Ovary (tissue), 9 donors: ENCODE measurements around the gene TSPAN3. TPM values are rescaled to one million over a fixed set of nuclear protein-coding genes. Genes with fewer than 3 reads are reported as not detected.

Experiments
- DNase-seq, 5 donors: peaks; one replicate each; pipeline ENCODE4 v3.0.0-alpha.2; 2019 to 2020
- H3K27ac ChIP-seq, 2 donors: fragments of 200-600 bp; one replicate each; pipeline versions ENCODE4 v1.5.1 to v1.8.0; 2019 to 2022
- H3K27me3 ChIP-seq: fragments of 200-600 bp; one replicate; pipeline ENCODE4 v1.8.0; 2022
- H3K36me3 ChIP-seq: fragments of 200-600 bp; sonication (generic); one replicate; pipeline ENCODE4 v1.5.1; 2019
- H3K4me1 ChIP-seq: one replicate; pipeline ENCODE4 v1.8.1; 2013; ENCODE audit warnings: mild to moderate bottlenecking, moderate library complexity; ENCODE audit not compliant: insufficient read depth
- H3K4me3 ChIP-seq: fragments of 200-600 bp; sonication (generic); one replicate; pipeline ENCODE4 v1.5.1; 2017
- H3K9me3 ChIP-seq, 2 donors: fragments of 200-600 bp in 1 of 2; sonication (generic) in 1 of 2; one replicate each; pipeline versions ENCODE4 v1.5.1 to v1.8.1; 2013 to 2019; ENCODE audit warnings: mild to moderate bottlenecking in 1 of 2, moderate library complexity in 1 of 2
- EP300 ChIP-seq: sonication (generic); formaldehyde crosslinking; IDR thresholded peaks from one replicate; pipeline ENCODE4 v1.6.1; 2017; ENCODE audit warnings: antibody characterized with exemption
- POLR2A ChIP-seq: fragments of 450-650 bp; IDR thresholded peaks from one replicate; pipeline ENCODE4 v1.6.1; 2017; ENCODE audit warnings: antibody characterized with exemption, mild to moderate bottlenecking, moderate library complexity
- WGBS, 3 donors: extraction: QIAGEN DNeasy Blood & Tissue Kit in 1 of 3; methylation state at CpG; one replicate each; pipeline versions ENCODE4 v1.1.5 to v1.1.7; 2013 to 2017; 5-methylcytosine and 5-hydroxymethylcytosine counted together
- intact Hi-C, 4 donors: fragments of 100-400 bp; cut with DNase I; formaldehyde crosslinking; loops; one replicate each; pipeline versions ENCODE4 v1.11.0 to v1.15.1; 2022 to 2023
- polyA plus RNA-seq, 2 donors: library from polyadenylated mRNA; stranded (reverse); fragments of 200-250 nt in 1 of 2; fragments of 350-450 nt in 1 of 2; fragmentation: Illumina TruSeq in 1 of 2; extraction: RNeasy Lipid Tissue Mini Kit (QIAGEN cat#74804) in 1 of 2; gene quantifications; one replicate each; pipeline ENCODE4 v1.2.3, GENCODE V29; 2013 to 2014
- total RNA-seq, 7 donors: library from RNA; depleted of rRNA in 2 of 7; stranded (reverse); fragments of >200 nt in 2 of 7; fragmentation: NEBNext Ultra II Directional in 3 of 7; extraction: Animal tissue kit (Norgen Biotek cat#: 25700) in 3 of 7; gene quantifications; one replicate each; pipeline versions ENCODE4 v1.1.0 to v1.2.4, GENCODE V29; 2016 to 2023
- TF ChIP-seq, protein P1 (sequence below), 3 donors: fragments of 450-650 bp in 2 of 3; fragments of 200-600 bp in 1 of 3; IDR thresholded peaks; one replicate each; pipeline versions ENCODE4 v1.5.1 to v1.8.0; 2016 to 2022; ENCODE audit warnings: antibody characterized with exemption in 3 of 3, mild to moderate bottlenecking in 1 of 3
- donor health status: DM: no; HTN: no; CAD: no; lungs with moderate emphysema.
- donor health status: DM: no; HTN: no; CAD: no.
- donor health status: Bipolar disorder and iron deficiency.
- donor health status: DM: yes; HTN: yes; CAD: no.
- donor health status: DM: no; HTN: no; CAD: no.
- donor health status: DM: yes; HTN: yes; CAD: no.

TSPAN3 gene
- total and polyA plus RNA-seq, 9 donors = 140 to 266 (median 196) TPM

DNA sequence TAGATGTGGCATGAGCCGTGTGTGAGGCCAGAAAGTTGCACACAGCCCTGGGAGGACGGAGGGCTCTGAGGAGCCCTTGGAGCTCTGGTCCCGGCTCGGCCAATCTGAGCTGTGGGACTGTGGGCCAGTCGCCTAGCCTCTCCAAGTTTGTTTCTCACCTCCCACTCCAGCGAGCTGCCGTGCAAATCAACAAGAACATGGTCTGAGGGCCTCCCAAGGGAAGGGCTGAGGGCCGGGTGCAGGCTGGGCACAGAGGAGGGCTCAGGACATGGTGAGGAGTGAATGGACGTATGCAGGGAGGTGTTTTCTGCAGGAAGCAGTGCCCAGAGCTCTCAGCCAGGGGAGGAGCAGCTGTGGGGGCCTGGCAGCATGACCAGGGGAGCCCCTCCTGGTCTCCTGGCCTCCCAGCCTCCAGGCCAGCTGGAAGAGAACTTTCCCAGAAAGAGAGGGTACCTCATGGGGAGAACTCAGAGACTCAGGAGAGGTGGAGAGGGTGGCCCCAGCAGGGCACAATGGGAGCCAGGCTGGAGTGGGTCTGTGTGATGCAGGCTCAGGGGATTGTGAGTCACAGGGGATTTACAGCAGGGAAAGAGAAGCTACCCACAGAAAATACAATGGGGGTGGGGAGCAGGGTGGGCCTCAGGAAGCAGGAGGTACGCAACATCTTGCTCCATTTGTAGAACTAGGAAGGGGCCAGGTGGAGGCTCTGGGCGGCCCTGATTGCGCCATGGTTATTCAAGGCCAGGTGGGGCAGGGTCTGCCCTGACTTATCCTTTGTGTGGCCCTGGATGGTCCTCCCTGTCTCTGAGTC is 51.2 kb downstream of the TSPAN3 start:
- no peak for DNase-seq
- intact Hi-C loops = loop anchor here in 1 of 4 donors (10.0 kb wide), 1 partner anchor 525 kb away; no protein-coding TSS in a partner anchor
- H3K27ac ChIP-seq = no peak overlapping the region
- peaks cover 2% of the 10 kb centered on the region for H3K4me1 ChIP-seq
- H3K36me3 ChIP-seq = no peaks in the 10 kb centered on the region
- no peaks in the 10 kb centered on the region for H3K9me3 ChIP-seq
- TF ChIP-seq, protein P1, sequence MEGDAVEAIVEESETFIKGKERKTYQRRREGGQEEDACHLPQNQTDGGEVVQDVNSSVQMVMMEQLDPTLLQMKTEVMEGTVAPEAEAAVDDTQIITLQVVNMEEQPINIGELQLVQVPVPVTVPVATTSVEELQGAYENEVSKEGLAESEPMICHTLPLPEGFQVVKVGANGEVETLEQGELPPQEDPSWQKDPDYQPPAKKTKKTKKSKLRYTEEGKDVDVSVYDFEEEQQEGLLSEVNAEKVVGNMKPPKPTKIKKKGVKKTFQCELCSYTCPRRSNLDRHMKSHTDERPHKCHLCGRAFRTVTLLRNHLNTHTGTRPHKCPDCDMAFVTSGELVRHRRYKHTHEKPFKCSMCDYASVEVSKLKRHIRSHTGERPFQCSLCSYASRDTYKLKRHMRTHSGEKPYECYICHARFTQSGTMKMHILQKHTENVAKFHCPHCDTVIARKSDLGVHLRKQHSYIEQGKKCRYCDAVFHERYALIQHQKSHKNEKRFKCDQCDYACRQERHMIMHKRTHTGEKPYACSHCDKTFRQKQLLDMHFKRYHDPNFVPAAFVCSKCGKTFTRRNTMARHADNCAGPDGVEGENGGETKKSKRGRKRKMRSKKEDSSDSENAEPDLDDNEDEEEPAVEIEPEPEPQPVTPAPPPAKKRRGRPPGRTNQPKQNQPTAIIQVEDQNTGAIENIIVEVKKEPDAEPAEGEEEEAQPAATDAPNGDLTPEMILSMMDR (IDR thresholded peaks at IDR 0.05) = no peak
- no peak for TF ChIP-seq EP300
- no peak for TF ChIP-seq POLR2A
- no peaks in the 10 kb centered on the region for H3K27me3 ChIP-seq
- no peak overlapping the region for H3K4me3 ChIP-seq
- WGBS, 3 donors = 63 to 70% (median 64%) methylated on average over 9 to 12 of the region's 12 CpGs

DNA sequence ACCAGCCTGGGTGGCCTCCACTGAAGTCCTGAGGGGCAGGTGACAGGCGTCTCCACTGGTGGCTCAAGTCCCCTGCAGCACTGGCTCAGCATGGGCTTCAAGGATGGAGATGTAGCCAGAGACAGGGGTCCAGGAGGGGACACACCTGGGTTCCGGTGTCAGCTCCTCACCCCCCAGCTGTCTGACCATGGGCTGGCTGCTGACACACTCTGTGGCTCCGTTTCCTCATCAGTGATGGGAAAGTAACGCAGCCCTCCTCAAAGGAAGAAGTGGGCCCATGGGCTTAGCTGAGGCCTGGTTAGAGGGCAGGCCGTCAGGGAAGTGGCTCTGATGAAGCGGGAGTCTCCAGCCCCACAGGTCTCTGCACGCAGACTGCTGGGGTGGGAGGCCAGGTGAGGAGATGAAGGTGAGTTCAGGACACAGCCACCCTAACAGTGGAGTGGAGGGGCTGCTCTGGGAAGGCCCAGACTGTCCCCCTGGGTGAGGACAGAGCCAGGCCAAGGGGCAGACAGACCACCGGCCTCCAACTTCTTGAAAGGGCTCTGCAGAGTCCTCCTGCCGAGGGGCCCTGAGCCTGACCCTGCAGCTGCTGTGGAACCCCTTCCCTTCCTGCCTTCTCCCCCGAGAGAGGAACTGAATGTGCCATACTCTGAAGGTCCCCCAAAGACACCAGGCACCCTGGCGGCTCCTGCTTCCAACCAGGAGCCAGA is 52.0 kb downstream of the TSPAN3 start:
- no peak for DNase-seq
- TF ChIP-seq, protein P1 (IDR thresholded peaks at IDR 0.05) = no peak
- TF ChIP-seq POLR2A = no peak
- TF ChIP-seq EP300 = no peak
- Histone ChIP-seq H3K27ac (no peak overlapping the region), H3K4me1 (peaks cover 2% of the 10 kb centered on the region), H3K9me3 (no peaks in the 10 kb centered on the region), H3K27me3 (no peaks in the 10 kb centered on the region), H3K36me3 (no peaks in the 10 kb centered on the region), H3K4me3 (no peak overlapping the region)
- intact Hi-C loops = no loop called here
- WGBS, 3 donors = 92 to 96% (median 92%) methylated on average over 11 of the region's 11 CpGs

DNA sequence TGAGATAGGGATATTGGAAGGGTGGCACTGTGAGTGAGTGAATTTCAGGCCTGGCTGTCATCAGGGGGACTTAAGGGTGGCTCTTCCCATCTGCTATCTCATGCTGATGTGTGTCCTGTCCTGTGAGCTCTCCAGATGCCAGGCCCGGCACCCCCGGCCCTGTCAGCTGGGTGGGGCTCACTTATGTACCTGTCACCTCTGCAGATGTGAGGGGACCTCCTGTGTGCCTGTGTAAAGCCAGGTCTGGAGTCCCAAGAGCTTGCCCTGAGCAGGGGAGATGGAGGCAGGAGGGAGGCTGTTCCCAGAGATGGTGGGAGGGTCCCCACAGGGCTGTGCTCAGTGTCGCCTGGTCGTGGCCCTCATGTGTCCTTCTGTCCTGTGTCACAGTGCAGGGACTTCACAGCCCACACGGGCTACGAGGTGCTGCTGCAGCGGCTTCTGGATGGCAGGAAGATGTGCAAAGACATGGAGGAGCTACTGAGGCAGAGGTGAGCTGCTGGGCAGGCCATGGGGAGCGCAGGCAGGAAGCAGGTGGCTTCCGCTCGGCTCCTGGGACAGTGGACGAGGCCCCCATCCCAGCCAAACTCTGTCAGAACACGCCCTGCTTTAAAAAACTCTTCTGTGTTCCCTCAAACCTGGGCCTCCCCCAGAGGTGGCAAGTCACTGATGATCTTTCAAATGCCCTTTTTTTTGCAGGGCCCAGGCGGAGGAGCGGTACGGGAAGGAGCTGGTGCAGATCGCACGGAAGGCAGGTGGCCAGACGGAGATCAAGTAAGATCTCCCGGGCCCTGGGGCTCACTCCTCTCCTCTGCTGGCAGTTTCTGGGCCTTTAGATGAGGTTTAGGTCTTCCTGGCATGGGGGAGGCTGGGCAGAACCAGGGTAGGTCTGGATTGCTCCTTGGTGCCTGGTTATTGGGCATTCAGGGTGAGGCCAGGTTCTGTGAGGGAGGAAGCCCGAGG is 52.9 kb downstream of the TSPAN3 start:
- Histone ChIP-seq H3K36me3 (no peaks in the 10 kb centered on the region), H3K4me1 (peaks cover 2% of the 10 kb centered on the region), H3K27ac (no peak overlapping the region), H3K9me3 (no peaks in the 10 kb centered on the region), H3K4me3 (no peak overlapping the region), H3K27me3 (no peaks in the 10 kb centered on the region)
- DNase-seq = no peak
- 85 to 90% (median 88%) methylated on average over 20 of the region's 20 CpGs for WGBS, 3 donors
- intact Hi-C loops = no loop called here
- TF ChIP-seq POLR2A (no peak), EP300 (no peak)
- TF ChIP-seq, protein P1 (IDR thresholded peaks at IDR 0.05) = no peak

DNA sequence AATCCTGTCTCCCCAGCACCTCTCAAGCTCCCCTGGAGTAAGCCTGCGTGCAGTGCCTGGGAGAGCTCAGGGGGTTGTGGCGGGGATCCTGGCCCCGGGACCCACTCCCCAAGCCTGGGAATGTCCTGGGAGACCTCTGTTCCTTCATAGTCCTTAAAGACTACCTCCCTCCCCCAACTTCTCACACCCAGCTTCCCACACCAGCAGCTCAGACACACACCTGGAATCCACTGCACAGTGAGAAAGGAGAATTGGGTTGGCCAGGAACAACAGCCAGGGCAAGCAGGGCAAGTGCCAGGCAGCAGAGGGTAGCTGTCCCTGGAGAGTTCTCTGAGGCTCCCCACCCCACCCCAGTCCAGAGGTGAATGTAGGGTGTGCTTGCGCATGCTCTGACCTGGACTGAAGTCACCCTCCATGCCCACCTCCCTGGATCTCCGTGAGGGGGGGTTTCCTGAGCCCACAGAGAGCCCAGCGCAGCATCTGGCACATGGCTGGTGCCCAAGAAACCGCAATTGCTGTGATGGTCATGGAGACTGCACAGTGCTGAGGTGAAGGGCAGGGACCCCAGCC is 53.7 kb downstream of the TSPAN3 start:
- Histone ChIP-seq H3K9me3 (no peaks in the 10 kb centered on the region), H3K27me3 (no peaks in the 10 kb centered on the region), H3K4me1 (peaks cover 2% of the 10 kb centered on the region), H3K36me3 (no peaks in the 10 kb centered on the region), H3K4me3 (no peak overlapping the region), H3K27ac (no peak overlapping the region)
- peak in 1 of 5 donors; percentile 36 for DNase-seq
- no peak for TF ChIP-seq EP300
- TF ChIP-seq POLR2A = no peak
- TF ChIP-seq, protein P1 (IDR thresholded peaks at IDR 0.05) = no peak
- WGBS, 3 donors = 63 to 72% (median 65%) methylated on average over 7 of the region's 7 CpGs
- intact Hi-C loops = no loop called here
